Right lobe of liver (tissue), 4 donors: ENCODE measurements around the gene KCNK7.

ENCODE experiments used
- POLR2A ChIP-seq: fragments of 450-650 bp; IDR thresholded peaks from one replicate; pipeline ENCODE4 v1.6.1; 2017; ENCODE audit warnings: antibody characterized with exemption, mild to moderate bottlenecking
- TF ChIP-seq, protein P1 (sequence below), 4 donors: fragments of 200-600 bp in 3 of 4; fragments of 450-650 bp in 1 of 4; IDR thresholded peaks; one replicate each; pipeline versions ENCODE4 v1.5.1 to v1.8.0; 2016 to 2022; ENCODE audit warnings: antibody characterized with exemption in 4 of 4, mild to moderate bottlenecking in 2 of 4
- donor health status: DM: no; HTN: no; CAD: no.
- donor health status: DM: no; HTN: no; CAD: no.
- donor health status: DM: no; HTN: yes; CAD: no.

- TF ChIP-seq POLR2A = no peak
- TF ChIP-seq, protein P1, sequence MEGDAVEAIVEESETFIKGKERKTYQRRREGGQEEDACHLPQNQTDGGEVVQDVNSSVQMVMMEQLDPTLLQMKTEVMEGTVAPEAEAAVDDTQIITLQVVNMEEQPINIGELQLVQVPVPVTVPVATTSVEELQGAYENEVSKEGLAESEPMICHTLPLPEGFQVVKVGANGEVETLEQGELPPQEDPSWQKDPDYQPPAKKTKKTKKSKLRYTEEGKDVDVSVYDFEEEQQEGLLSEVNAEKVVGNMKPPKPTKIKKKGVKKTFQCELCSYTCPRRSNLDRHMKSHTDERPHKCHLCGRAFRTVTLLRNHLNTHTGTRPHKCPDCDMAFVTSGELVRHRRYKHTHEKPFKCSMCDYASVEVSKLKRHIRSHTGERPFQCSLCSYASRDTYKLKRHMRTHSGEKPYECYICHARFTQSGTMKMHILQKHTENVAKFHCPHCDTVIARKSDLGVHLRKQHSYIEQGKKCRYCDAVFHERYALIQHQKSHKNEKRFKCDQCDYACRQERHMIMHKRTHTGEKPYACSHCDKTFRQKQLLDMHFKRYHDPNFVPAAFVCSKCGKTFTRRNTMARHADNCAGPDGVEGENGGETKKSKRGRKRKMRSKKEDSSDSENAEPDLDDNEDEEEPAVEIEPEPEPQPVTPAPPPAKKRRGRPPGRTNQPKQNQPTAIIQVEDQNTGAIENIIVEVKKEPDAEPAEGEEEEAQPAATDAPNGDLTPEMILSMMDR (IDR thresholded peaks at IDR 0.05) = no peak
These were observed 16.3 kb downstream of the KCNK7 start for GRCh38 chr11:65579291-65579690.
